ENCODE results near the gene METTL1.

The METTL1 gene

GRCh38 chr12:57752668-57753000 is 19.3 kb downstream of the METTL1 start:
- no peak for DNase-seq

- peak; percentile 100 for DNase-seq
These were observed 19.9 kb downstream of the METTL1 start, which contains the start of gene CDK4 for GRCh38 chr12:57751788-57752667. Gene CDK4, minus strand, starts transcription at chr12:57752310. Its CDS starts 593 bp downstream, at chr12:57751717.

DNA sequence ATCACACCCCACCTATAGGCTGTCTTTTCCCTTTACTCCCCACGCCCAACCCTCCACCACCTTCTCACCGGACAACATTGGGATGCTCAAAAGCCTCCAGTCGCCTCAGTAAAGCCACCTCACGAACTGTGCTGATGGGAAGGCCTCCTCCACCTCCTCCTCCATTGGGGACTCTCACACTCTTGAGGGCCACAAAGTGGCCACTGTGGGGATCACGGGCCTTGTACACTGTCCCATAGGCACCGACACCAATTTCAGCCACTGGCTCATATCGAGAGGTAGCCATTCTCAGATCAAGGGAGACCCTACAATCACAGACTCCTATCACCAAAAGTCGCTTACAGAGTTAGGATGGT is 20.5 kb downstream of the METTL1 start:
- DNase-seq = no peak

DNA sequence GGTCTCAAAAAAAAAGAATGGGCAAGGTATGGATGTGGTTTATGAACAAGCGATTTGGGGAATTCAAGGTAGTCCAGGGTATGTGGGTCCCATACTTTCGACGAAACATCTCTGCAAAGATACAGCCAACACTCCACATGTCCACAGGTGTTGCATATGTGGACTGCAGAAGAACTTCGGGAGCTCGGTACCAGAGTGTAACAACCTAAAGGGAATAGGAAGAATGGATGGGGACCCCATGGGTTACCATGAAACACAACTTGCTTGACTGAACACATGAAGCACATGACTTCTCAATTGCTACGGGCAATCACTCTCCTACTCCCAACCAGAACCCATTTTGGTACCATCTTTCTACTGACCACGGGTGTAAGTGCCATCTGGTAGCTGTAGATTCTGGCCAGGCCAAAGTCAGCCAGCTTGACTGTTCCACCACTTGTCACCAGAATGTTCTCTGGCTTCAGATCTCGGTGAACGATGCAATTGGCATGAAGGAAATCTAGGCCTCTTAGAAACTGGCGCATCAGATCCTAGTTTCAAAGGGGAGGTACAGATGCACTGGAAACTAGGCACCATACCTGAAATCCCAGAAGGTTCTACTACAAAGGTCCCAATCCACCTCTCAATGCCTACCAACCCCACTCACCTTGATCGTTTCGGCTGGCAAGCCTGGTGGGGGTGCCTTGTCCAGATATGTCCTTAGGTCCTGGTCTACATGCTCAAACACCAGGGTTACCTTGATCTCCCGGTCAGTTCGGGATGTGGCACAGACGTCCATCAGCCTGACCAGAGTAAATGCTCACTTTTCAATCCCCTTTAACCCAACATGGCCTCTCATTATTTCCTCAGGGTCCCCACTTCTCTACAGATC is 21.1 kb downstream of the METTL1 start:
- no peak for DNase-seq

DNA sequence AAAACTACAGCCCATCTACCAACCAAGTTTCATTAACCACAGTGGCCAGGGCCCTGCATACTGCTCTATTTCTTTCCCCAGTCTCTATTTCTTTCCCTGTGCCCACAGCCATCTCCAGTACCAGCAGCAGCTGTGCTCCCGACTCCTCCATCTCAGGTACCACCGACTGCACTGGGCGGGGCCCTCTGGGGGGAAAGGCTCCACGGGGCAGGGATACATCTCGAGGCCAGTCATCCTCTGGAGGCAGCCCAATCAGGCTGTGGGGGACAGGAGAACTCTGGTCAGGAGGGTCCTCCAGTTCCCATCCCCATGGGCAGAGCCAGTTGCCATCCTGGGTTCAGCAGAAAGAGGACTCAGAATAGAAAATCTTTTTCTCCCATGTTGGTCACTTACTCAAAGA is 22.8 kb downstream of the METTL1 start:
- no peak for DNase-seq

- no peak for DNase-seq
These were observed 25.9 kb downstream of the METTL1 start for GRCh38 chr12:57746025-57746424.

DNA sequence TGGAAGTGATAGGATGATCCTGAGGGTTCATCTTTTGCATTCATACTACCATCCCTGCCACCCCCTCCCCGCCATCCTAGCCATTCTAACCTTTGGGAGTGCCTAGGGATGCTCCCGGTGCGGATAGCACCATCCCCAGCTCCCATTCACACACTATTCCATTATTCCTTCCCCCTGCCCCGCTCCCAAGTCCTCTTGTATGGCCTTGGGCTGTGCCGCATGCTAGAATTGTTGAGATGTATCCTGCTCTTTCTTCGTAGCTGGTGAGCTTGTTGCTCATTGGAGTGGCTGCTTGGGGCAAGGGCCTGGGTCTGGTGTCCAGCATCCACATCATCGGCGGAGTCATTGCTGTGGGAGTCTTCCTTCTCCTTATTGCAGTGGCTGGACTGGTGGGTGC is 26.4 kb downstream of the METTL1 start:
- no peak for DNase-seq

- peak; percentile 99 for DNase-seq
These were observed 27.0 kb downstream of the METTL1 start, which contains the start of gene TSPAN31 for GRCh38 chr12:57744777-57745484. Gene TSPAN31, plus strand, starts transcription at chr12:57745039. Its CDS starts 116 bp downstream, at chr12:57745155.

- no peak for DNase-seq
These were observed 27.6 kb downstream of the METTL1 start for GRCh38 chr12:57744194-57744776.

- no peak for DNase-seq
These were observed 28.1 kb downstream of the METTL1 start for GRCh38 chr12:57743769-57744168.

DNA sequence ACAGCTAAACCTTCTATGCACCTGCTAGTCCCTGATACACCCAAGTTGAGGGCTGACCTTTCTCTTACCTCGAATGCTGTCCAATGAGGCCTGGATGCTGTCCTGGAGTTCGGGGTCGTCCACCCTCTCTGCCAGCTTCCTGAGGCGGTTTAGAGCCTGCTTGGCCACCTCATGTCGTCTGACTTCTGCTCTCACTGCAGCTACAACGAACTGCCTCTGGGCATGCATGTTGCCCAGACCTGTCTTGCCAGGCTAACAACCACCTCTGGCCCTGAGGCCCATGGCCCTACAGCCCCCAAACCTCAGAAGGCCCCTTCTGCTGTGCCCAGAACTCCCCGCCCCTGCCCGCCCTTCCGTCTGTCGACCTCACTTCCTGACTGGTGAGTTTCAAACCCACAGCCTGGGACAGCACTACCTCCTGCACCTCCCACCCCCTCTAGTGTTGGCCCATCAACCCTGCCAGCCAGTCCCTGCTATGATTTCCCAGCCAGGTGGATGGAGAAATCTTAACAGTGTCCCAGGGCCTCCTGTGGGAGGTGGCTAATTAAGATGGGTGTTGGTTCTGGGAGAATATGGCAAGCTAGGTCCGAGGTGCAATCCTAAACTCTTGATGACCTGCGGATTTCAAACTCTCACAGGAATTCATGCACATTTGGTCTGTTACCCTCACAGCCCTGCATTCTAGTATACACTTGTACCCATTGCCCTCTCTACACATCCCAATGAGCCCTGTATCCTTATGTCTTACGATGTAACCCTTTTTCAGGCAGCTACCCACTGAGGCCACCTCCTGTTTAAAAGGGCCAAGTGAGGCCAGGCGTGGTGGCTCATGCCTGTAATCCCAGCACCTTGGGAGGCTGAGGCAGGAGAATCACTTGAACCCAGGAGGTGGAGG is 29.8 kb downstream of the METTL1 start:
- no peak for DNase-seq

GRCh38 chr12:57741413-57741789 is 30.5 kb downstream of the METTL1 start:
- no peak for DNase-seq

DNA sequence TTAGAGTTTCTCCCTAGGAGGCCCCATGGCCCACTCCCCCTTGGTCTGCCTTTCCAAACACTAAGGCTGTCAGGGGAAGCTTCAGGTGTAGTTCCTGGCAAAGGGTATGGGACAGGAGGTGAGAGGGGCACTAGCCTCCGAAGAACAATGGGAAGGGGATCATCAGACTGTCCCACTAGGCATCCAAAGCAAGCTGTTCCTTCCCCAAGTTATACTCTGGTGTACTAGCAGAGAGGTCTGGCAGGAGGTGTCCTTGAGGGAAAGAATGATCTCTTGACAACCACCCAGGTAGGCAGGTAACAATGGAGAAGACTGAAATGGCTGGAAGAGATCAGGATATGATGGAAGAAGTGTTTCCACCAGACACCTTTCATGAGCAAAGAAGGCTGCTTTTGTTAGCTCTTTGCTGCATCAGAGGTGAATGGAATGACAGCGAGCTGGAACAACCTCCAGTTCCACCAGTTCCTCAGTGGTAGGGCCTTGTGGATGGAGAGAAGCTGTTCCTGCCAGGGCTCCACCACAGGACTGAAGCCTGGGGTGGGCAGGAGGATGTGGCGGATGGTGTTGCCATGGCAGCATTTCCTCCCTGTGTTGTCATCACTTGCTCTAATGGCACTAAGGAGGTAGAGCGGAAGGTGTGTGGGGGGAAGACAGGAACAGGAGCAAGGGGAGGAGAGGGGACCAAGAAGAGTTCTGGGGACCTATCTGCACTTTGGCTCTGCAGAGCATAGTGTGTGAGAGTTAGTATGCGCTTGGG is 31.1 kb downstream of the METTL1 start:
- no peak for DNase-seq

GRCh38 chr12:57739914-57740538 is 31.9 kb downstream of the METTL1 start:
- no peak for DNase-seq

GRCh38 chr12:57739387-57739786 is 32.5 kb downstream of the METTL1 start:
- no peak for DNase-seq

DNA sequence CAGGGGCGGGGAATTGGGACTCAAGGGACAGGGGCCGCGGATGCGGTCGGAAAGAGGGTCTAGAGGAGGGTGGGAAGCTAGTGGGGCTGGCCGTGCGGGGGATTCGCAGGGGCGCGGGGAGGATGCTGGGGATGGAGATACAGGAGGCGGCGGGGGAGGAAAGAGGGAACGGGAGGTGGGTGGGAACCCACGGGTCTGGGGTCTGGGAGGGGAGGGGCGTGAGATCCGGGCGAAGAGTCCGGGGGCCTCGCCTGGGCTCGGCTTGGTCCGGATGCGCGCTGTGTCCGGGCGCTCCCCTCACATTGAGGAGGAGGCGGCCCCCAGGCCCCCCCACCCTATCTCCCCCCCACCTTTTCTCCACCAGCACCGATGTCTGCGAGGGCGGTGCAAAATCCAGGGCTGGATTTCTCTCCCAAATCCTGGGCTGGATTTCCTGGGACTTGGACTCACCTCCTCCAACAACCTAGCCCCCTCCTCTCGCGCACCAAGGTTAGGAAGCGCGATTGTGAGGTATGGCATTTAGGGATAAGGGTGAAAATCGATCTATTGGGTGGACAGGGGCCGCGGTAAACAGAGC is 33.2 kb downstream of the METTL1 start, which contains the start of gene AGAP2:
Gene AGAP2 (minus strand): TSS at position 82 of the 577 bp plus-strand sequence. CDS start 496 bp downstream, outside the sequence.
- peak; percentile 42 for DNase-seq

DNA sequence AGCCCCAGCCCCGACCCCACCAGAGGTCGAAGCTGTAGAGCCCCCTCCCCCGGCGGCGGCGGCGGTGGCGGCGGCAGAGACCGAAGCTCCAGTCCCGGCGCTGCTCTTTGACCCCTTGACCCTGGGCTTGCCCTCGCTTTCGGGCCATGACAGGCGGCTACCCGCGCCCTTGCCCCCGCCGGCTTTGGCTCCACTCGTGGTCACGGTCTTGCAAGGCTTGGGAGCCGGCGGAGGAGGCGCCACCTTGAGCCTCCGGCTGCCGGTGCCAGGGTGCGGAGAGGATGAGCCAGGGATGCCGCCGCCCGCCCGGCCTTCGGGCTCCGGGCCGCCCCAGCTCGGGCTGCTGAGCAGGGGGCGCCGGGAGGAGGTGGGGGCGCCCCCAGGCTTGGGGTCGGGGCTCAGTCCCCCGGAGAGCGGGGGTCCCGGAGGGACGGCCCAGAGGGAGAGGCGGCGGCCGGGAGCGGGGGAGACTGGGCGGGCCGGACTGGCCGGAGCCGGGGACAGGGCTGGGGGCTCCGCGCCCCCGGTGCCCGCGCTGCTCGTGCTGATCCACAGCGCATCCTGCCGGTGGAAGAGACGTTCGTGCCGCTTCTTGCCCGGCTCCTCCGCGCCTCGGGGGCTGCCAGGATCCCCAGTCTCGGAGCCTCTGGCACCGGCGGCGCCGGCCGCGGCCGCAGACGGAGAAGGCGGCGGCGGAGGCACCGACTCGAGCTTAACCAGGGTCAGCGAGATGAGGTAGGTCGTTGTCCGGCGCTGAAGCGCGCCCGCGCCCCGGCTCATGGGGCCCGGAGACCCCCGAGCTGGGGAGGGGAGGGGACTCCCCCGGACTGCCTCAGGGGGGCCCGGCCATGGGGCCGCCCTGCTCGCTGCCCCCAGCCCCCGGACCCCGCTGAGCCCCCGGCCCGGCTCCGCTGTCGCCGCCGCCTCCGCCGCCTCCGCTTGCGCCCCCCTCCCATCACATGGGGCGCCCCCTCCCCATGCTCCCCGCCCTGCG is 34.1 kb downstream of the METTL1 start:
- DNase-seq = peak; percentile 19

DNA sequence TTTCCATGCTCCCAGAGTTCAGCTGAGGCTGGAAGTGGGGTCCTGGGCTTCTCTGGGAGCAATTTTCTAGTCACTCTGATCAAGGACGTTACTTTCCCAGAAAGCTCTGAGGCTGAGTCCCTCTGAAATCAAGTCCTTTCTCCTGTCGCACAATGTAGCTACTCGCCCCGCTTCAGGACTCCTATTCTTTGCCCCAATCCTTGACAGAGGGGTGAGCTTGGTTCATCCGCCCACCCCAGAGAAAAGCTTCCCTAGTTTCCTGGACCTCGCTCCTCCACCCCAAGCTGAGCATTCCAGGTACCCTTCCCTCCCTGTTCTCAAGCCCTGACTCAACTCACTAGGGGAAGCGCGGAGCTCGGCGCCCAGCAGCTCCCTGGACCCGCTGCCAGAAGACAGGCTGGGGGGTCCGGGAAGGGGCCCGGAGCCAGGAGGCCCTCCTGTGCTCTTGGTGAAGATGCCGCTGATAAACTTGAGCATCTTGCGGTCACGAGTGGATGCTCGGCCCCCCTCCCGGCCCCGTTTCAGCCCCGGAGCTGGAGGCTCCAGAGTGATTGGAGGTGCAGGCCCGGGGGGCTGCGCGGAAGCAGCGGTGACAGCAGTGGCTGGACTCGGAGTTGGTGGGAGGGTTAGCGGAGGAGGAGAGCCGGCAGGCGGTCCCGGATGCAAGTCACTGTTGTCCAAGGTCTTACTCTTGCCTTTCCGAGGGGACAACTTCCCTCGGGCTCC is 35.0 kb downstream of the METTL1 start:
- DNase-seq = no peak
